Fibroblast of lung (primary cell): Measurements from ENCODE around the gene ZNF526.

ENCODE experiments used
- CTCF ChIP-seq, 2 donors: IDR thresholded peaks in 1 of 2; conservative IDR thresholded peaks in 1 of 2; 1 replicate in 1 of 2; 2 replicates in 1 of 2; pipeline ENCODE4 v1.5.1; 2011 to 2012; ENCODE audit warnings: low read length in 2 of 2, control low read depth in 1 of 2, inconsistent platforms in 1 of 2, low read depth in 1 of 2, mild to moderate bottlenecking in 1 of 2
- EZH2 ChIP-seq: IDR thresholded peaks from 2 replicates; pipeline ENCODE4 v1.5.1; 2012; ENCODE audit warnings: low read length, control low read depth, mild to moderate bottlenecking; ENCODE audit errors: missing control alignments

GRCh38 chr19:42206871-42207755 is 13.0 kb upstream of the ZNF526 start:
- no peak for TF ChIP-seq CTCF (conservative IDR thresholded peaks at IDR 0.05 in 1 of 2, IDR thresholded peaks at IDR 0.05 in 1 of 2; ENCODE audit: low read depth in 1 of 2, low read length in 2 of 2)
- TF ChIP-seq EZH2 = no peak
